Activated CD4-positive, alpha-beta memory T cell treated with anti-CD3 and anti-CD28 coated beads, Interleukin-2, amount 10 ng/mL, durations not matched to agents 7 days and 5 days (primary cell): ENCODE results near the gene GTF2H1. TPM values are rescaled to one million over a fixed set of nuclear protein-coding genes. Genes with fewer than 3 reads are reported as not detected.

ENCODE experiments used
- CTCF ChIA-PET: fragments of 350-600 bp; sonication (Branson Sonifier 250); formaldehyde crosslinking; loops from one replicate; lab custom pipeline; 2021; ENCODE audit warnings: antibody characterized with exemption, inconsistent platforms; lab: Charles Lee
- POLR2A ChIA-PET: fragments of 350-600 bp; sonication (Branson Sonifier 250); formaldehyde crosslinking; loops from one replicate; lab custom pipeline; 2021; ENCODE audit warnings: antibody characterized with exemption; lab: Charles Lee
- DNase-seq: peaks from one replicate; pipeline ENCODE4 v3.0.0-alpha.2; 2020
- H3K27ac Mint-ChIP-seq: one replicate; pipeline ENCODE4 v1.8.0; 2021; ENCODE audit warnings: mild to moderate bottlenecking, mixed read lengths
- H3K27me3 Mint-ChIP-seq: one replicate; pipeline ENCODE4 v1.8.0; 2021; ENCODE audit warnings: mixed read lengths
- H3K36me3 Mint-ChIP-seq: one replicate; pipeline ENCODE4 v1.8.0; 2021; ENCODE audit warnings: low read depth, mixed read lengths
- H3K4me1 Mint-ChIP-seq: one replicate; pipeline ENCODE4 v1.8.0; 2021; ENCODE audit warnings: mixed read lengths
- H3K4me3 Mint-ChIP-seq: one replicate; pipeline ENCODE4 v1.8.0; 2021; ENCODE audit warnings: mild to moderate bottlenecking, mixed read lengths
- H3K9me3 Mint-ChIP-seq: one replicate; pipeline ENCODE4 v1.8.0; 2021; ENCODE audit warnings: mixed read lengths
- total RNA-seq, 2 experiments: library from RNA; stranded (reverse); gene quantifications; one replicate each; pipeline ENCODE4 v1.2.3, GENCODE V29; 2021

The GTF2H1 gene
- total RNA-seq, 2 experiments from 2014 or later: 47.0 to 48.2 TPM

DNA sequence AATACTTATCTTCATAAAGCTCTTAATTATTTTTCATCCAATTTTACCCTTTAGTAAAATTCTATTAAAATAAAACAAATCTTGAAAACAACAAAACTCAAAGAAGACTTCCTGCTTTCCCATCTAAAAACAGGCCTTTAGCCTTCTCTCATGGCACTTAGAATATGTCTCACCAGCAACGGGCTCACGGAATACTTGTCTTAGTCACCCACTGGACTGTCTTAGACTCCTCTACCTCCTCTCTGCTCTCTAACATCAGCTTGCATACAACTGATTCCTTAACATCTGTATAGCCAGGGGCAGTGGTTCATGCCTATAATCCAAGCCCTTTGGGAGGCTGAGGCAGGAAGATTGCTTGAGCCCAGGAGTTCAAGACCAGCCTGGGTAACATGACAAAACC lies 14.1 kb upstream of the GTF2H1 start:
- Mint-ChIP-seq H3K36me3 (peaks cover 52% of the 10 kb centered on the region), H3K27ac (no peak overlapping the region), H3K27me3 (no peaks in the 10 kb centered on the region), H3K9me3 (no peaks in the 10 kb centered on the region), H3K4me3 (no peak overlapping the region), H3K4me1 (peaks cover 3% of the 10 kb centered on the region)
- POLR2A ChIA-PET: interaction anchor here (1.2 kb wide), 1 partner anchor 13 kb away, joined by 9 read pairs; the partner anchor contains the start of genes GTF2H1 and HPS5
- CTCF ChIA-PET: interaction anchor here (1.5 kb wide), 1 partner anchor 13 kb away, joined by 5 read pairs; no protein-coding TSS in a partner anchor
- no peak for DNase-seq

DNA sequence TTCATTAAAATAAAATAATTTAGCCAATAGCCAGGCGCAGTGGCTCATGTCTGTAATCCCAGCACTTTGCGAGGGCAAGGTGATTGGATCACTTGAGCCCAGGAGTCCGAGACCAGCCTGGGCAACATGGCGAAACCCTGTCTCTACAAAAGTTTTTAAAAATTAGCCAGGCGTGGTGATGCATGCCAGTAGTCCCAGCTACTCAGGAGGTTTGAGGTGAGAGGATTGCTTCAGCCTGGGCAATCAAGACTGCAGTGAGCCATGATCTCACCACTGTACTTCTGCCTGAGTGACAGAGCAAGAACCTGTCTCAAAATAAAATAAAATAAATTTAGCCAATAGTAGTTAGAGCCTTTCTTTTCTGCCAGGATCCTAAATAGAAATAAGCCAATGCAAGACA lies 12.7 kb upstream of the GTF2H1 start:
- peaks cover 52% of the 10 kb centered on the region for H3K36me3 Mint-ChIP-seq
- H3K27ac Mint-ChIP-seq: no peak overlapping the region
- no peaks in the 10 kb centered on the region for H3K27me3 Mint-ChIP-seq
- H3K4me1 Mint-ChIP-seq: peaks cover 3% of the 10 kb centered on the region
- no peak for DNase-seq
- H3K9me3 Mint-ChIP-seq: no peaks in the 10 kb centered on the region
- ChIA-PET POLR2A (interaction anchor here (1.7 kb wide), 1 partner anchor 12 kb away, joined by 10 read pairs; the partner anchor contains the start of genes GTF2H1 and HPS5), CTCF (no interaction called here)
- H3K4me3 Mint-ChIP-seq: no peak overlapping the region

DNA sequence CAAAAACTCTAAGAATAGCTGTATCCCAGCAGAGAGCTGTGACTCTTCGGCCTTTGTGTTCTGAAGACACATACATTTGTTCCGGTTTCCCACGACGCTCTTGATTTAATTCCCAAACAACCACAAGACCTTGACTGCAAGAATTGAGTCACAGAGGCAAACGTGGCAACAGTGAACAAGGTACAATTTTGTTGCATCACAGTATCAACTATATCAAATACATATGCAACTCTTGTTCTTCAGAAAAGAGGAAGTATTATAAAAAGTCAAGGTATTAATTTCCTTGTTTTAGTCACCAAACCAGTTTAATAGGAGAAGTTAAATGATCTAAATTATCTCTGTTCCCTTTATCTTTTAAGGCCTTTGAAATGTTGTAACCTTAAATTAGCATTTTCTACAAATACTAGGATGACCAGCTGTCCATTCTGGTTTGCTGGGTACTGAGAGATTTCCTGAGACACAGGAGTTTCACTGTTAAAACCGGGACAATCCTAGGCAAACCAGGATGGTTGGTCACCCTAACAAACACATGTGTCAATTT lies 11.5 kb upstream of the GTF2H1 start:
- Mint-ChIP-seq H3K36me3 (peaks cover 54% of the 10 kb centered on the region), H3K27me3 (no peaks in the 10 kb centered on the region), H3K27ac (no peak overlapping the region), H3K4me1 (peaks cover 8% of the 10 kb centered on the region), H3K4me3 (no peak overlapping the region), H3K9me3 (no peaks in the 10 kb centered on the region)
- POLR2A ChIA-PET: interaction anchor here (1.7 kb wide), 1 partner anchor 10 kb away, joined by 10 read pairs; the partner anchor contains the start of genes GTF2H1 and HPS5
- DNase-seq: no peak
- CTCF ChIA-PET: interaction anchor here (0.6 to 0.9 kb wide), 2 partner anchors 9 to 1438 kb away, joined by 3 read pairs; no protein-coding TSS in a partner anchor

DNA sequence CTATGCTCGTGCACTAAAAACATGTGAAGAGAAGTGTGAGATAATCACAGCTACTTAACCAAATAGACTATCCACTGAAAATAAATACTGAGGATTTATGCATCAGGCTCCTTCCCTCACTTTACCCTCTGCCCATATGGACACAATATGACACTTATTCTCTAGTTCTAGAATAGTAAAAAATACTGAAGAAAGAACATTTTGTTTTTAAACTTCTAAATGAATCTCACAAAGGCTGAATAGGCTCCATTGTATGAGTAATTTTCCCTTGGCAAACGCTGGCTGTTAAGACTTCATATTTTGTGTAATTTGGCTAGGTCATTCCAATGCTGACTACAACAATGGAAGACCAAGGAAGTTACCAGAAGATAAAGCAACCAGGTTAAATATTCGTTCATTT lies 10.4 kb upstream of the GTF2H1 start:
- ChIA-PET POLR2A (interaction anchor here (1.8 kb wide), 1 partner anchor 10 kb away, joined by 11 read pairs; the partner anchor contains the start of genes GTF2H1 and HPS5), CTCF (interaction anchor here (0.6 kb wide), 1 partner anchor 9 kb away, joined by 3 read pairs; no protein-coding TSS in a partner anchor)
- H3K4me1 Mint-ChIP-seq: peaks cover 8% of the 10 kb centered on the region
- peaks cover 51% of the 10 kb centered on the region for H3K36me3 Mint-ChIP-seq
- no peaks in the 10 kb centered on the region for H3K9me3 Mint-ChIP-seq
- H3K27me3 Mint-ChIP-seq: no peaks in the 10 kb centered on the region
- no peak overlapping the region for H3K4me3 Mint-ChIP-seq
- no peak for DNase-seq
- H3K27ac Mint-ChIP-seq: no peak overlapping the region

DNA sequence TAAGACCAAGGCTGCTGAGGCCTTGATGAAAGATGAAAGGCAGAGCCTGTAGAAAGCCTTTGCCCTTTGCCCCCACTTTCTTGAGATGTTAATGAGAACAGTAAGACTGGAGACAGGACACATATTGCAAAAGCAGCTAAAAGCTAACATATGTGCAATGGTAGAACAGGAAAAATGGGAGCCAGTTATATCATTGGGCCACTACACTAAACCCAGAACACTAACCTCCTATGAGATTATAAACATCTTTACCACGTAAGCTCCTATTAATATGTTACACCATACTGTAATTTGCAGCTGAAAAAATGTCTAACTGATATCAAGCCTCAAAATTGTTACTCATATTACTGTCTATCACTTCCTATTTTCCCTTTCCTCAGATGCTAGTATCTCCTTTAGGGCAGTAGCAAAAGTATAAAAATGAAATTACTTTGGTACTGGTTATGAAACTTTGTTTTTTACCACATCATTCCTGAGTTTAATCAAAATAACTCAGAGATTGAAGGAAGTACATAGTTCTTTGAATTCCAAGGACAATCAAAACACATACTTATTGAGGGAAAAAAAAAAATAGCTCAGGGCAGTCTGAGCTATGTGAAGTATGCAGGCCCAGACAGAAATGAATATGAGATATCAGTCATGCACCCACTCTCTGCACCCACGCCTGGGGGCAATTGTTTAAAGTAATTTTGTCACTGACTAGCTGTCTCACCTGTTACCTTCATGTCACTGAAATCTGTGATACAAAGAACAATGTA lies 9.5 kb upstream of the GTF2H1 start:
- Mint-ChIP-seq H3K4me3 (no peak overlapping the region), H3K36me3 (peaks cover 56% of the 10 kb centered on the region), H3K4me1 (peaks cover 12% of the 10 kb centered on the region), H3K27me3 (no peaks in the 10 kb centered on the region), H3K27ac (no peak overlapping the region), H3K9me3 (no peaks in the 10 kb centered on the region)
- CTCF ChIA-PET: no interaction called here
- no peak for DNase-seq
- POLR2A ChIA-PET: interaction anchor here (1.0 to 1.8 kb wide), 2 partner anchors 9 to 23 kb away, joined by 3 to 11 read pairs; partner anchors contain the start of genes GTF2H1 and HPS5

DNA sequence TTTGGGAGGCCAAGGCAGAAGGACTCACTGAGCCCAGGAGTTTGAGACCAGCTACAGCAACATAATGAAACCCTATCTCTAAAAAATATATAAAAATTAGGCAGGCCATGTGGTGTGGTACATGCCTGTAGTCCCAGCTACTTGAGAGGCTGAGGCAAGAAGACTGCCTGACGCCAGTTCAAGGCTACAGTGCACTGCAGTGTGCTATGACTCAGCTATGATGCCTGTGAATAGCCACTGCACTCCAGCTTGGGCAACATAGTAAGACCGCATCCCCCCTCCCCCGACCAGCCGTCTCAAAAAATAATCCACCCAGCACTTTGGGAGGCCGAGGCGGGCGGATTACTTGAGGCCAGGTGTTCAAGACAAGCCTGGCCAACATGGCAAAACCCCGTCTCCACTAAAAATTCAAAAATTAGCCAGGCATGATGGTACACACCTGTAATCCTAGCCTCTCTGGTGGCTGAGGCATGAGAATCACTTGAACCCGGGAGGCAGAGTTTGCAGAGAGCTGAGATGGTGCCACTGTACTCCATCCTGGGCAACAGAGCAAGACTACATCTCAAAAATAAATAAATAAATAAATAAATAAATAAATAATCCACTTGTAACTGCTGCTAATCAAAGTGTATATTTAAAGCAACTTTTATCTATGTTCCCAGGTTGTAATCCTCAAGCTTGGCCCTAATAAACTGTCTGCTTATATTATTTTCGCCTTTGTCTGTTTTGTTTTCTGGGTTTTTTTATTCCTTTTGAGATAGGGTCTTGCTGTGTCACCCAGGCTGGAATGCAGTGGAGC lies 8.2 kb upstream of the GTF2H1 start:
- Mint-ChIP-seq H3K4me3 (no peak overlapping the region), H3K27ac (no peak overlapping the region), H3K27me3 (no peaks in the 10 kb centered on the region), H3K9me3 (no peaks in the 10 kb centered on the region), H3K36me3 (peaks cover 51% of the 10 kb centered on the region), H3K4me1 (peaks cover 22% of the 10 kb centered on the region)
- DNase-seq: no peak
- POLR2A ChIA-PET: interaction anchor here (1.0 to 2.4 kb wide), 3 partner anchors 9 to 81 kb away, joined by 3 to 8 read pairs (median 3); partner anchors contain the start of gene LDHA
- CTCF ChIA-PET: interaction anchor here (0.6 to 1.3 kb wide), 4 partner anchors 20 to 408 kb away, joined by 3 to 5 read pairs (median 4); no protein-coding TSS in a partner anchor

DNA sequence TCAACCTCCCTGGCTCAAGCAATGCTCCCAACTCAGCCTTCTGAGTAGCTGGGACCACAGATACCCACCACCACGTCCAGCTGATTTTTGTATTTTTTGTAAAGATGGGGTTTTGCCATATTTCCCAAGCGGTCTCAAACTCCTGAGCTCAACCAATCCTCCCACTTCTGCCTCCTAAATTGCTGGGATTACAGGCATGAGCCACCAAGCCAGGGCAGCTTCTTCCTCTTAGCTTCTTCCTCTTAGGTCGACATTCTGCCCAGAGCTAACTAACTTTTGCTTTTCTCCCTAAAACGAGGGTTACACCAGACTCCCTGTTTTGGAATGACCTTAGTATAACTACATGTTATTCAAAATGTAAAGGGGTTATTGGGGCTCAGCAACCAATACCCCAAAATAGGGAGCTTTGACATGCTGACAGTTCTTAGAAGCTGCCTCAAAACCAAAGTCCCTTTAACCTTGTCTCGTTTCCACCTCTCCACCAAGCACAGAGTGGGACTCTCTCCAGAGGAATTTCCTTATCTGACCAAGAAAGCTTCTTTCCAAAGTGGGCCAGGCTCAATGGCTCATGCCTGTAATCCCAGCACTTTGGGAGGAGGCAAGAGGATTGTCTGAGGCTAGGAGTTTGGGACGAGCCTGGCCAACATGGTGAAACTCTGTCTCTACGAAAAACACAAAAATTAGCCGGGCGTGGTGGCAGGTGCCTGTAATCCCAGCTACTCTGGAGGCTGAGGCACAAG lies 7.4 kb upstream of the GTF2H1 start:
- Mint-ChIP-seq H3K4me3 (no peak overlapping the region), H3K27me3 (no peaks in the 10 kb centered on the region), H3K36me3 (peaks cover 54% of the 10 kb centered on the region), H3K4me1 (peaks cover 30% of the 10 kb centered on the region), H3K27ac (no peak overlapping the region), H3K9me3 (no peaks in the 10 kb centered on the region)
- POLR2A ChIA-PET: interaction anchor here (0.7 to 2.4 kb wide), 3 partner anchors 8 to 80 kb away, joined by 3 to 8 read pairs (median 3); partner anchors contain the start of gene LDHA
- DNase-seq: no peak
- CTCF ChIA-PET: interaction anchor here (0.9 to 1.3 kb wide), 3 partner anchors 9 to 407 kb away, joined by 3 to 5 read pairs (median 3); no protein-coding TSS in a partner anchor

DNA sequence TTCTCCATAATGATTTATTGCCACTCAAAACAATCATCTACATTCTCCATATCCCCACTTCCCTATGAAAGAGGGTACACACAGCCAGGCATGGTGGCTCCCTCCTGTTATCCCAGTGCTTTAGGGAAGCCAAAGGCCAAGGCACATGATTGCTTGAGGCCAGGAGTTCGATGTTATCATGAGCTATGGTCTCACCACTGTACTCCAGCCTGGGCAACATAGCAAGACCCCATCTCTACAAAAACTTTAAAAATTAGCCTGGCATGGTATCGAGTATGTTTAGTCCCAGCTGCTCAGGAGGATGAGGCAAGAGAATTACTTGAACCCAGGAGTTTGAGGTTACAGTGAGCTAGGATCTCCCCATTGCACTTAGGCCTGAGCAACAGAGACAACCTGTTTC lies 6.5 kb upstream of the GTF2H1 start:
- no peak overlapping the region for H3K27ac Mint-ChIP-seq
- no peak for DNase-seq
- no peaks in the 10 kb centered on the region for H3K9me3 Mint-ChIP-seq
- no peaks in the 10 kb centered on the region for H3K27me3 Mint-ChIP-seq
- ChIA-PET CTCF (interaction anchor here (0.8 to 1.3 kb wide), 3 partner anchors 10 to 72 kb away, joined by 3 to 4 read pairs (median 4); no protein-coding TSS in a partner anchor), POLR2A (interaction anchor here (2.4 kb wide), 1 partner anchor 79 kb away, joined by 8 read pairs; the partner anchor contains the start of gene LDHA)
- no peak overlapping the region for H3K4me3 Mint-ChIP-seq
- peaks cover 46% of the 10 kb centered on the region for H3K36me3 Mint-ChIP-seq
- H3K4me1 Mint-ChIP-seq: peaks cover 38% of the 10 kb centered on the region

DNA sequence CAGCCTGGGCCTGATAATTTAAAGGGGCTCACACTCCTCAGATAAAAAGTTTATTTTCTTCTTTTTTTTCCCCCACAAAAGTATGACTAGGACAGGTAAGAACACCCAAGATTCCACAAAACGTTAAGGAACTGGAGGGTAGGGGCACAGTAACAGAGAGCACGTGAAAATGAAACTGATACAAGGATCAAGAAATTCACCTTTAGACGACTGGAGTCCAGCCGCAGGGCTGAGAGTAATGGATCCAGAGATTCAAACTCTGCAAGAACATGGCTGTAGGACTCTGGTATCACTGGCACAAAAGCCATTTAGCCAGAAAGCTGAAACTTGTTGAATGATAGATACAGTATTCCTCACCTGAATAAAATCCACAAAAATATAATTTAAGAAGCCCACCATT lies 4.8 kb upstream of the GTF2H1 start:
- no peak overlapping the region for H3K27ac Mint-ChIP-seq
- no peak overlapping the region for H3K4me3 Mint-ChIP-seq
- no peaks in the 10 kb centered on the region for H3K9me3 Mint-ChIP-seq
- peaks cover 40% of the 10 kb centered on the region for H3K4me1 Mint-ChIP-seq
- no peak for DNase-seq
- POLR2A ChIA-PET: interaction anchor here (1.1 kb wide), 1 partner anchor 210 kb away, joined by 3 read pairs; no protein-coding TSS in a partner anchor
- CTCF ChIA-PET: no interaction called here
- no peaks in the 10 kb centered on the region for H3K27me3 Mint-ChIP-seq
- H3K36me3 Mint-ChIP-seq: peaks cover 36% of the 10 kb centered on the region

DNA sequence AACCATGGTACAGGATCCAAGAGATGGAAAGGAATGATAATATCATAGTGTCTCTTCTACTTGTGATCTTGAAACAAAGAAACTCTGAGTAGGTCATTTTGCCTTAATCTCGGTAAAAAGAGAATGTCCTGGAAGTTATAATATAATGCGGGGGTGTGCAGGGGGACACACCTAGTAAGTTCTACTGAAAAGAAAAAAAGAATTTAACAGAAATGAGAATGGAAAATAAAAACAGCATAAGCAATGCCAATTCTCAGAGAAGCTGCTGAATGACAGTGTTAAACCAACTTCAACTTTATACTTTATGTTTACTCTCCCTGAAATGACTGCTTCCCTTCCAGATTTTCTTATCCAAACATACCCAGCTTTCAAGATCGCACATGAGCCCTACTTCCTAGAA lies 2.5 kb upstream of the GTF2H1 start:
- DNase-seq: no peak
- H3K27me3 Mint-ChIP-seq: no peaks in the 10 kb centered on the region
- peak overlapping the region; percentile 16 for H3K27ac Mint-ChIP-seq
- POLR2A ChIA-PET: interaction anchor here (1.3 to 4.7 kb wide), 8 partner anchors 9 to 314 kb away, joined by 4 to 151 read pairs (median 26); partner anchors contain the start of genes LDHA, SPTY2D1 and TSG101
- CTCF ChIA-PET: interaction anchor here (1.4 to 3.8 kb wide), 4 partner anchors 9 to 214 kb away, joined by 3 to 29 read pairs (median 16); partner anchors contain the start of genes LDHA and SAAL1
- peaks cover 55% of the 10 kb centered on the region for H3K4me1 Mint-ChIP-seq
- peak overlapping the region; percentile 55 for H3K4me3 Mint-ChIP-seq
- no peaks in the 10 kb centered on the region for H3K9me3 Mint-ChIP-seq
- peaks cover 41% of the 10 kb centered on the region for H3K36me3 Mint-ChIP-seq

DNA sequence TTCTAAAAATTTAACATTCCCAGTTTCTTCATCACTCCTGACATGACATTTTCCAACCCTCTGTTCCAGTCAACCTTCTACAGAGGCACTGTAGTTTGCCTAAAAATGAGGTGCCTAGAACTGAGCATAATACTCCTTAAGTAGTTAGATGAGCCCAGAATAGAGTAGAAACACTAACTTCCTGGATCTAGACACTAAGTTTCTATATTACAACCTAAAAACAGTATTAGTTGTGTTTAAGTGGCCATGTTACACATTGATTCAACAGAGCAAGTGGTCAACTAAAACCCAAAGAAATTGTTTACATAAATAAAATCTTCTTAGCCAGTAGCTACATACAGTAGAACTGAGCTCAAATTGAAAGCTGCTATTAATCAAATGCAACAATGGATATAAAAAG lies 1.8 kb upstream of the GTF2H1 start:
- H3K9me3 Mint-ChIP-seq: no peaks in the 10 kb centered on the region
- no peaks in the 10 kb centered on the region for H3K27me3 Mint-ChIP-seq
- H3K4me1 Mint-ChIP-seq: peaks cover 59% of the 10 kb centered on the region

More for the DNA sequence above, 1.8 kb upstream of the GTF2H1 start:
- POLR2A ChIA-PET: interaction anchor here (0.5 to 4.7 kb wide), 19 partner anchors 8 to 348 kb away, joined by 3 to 151 read pairs (median 7); partner anchors contain the start of genes LDHA, SAA2, SAAL1 and SPTY2D1
- Mint-ChIP-seq H3K36me3 (peaks cover 42% of the 10 kb centered on the region), H3K4me3 (peak overlapping the region; percentile 60), H3K27ac (no peak overlapping the region)
- CTCF ChIA-PET: interaction anchor here (0.7 to 3.8 kb wide), 9 partner anchors 9 to 215 kb away, joined by 3 to 29 read pairs (median 3); partner anchors contain the start of genes LDHA and SAAL1
- DNase-seq: no peak
